Type B pancreatic cell (in vitro differentiated cells): ENCODE results near the gene BMP6. TPM values are rescaled to one million over a fixed set of nuclear protein-coding genes. Genes with fewer than 3 reads are reported as not detected.

ENCODE experiments used
- DNase-seq: peaks from one replicate; pipeline ENCODE4 v3.0.0; 2021; ENCODE audit warnings: mixed read lengths; ENCODE audit not compliant: unreplicated experiment; ENCODE audit errors: extremely low spot score
- H3K27ac Mint-ChIP-seq: 2 replicates; pipeline ENCODE4 v1.8.0; 2021; ENCODE audit warnings: mild to moderate bottlenecking, mixed read lengths
- H3K27me3 Mint-ChIP-seq: 2 replicates; pipeline ENCODE4 v1.8.0; 2021; ENCODE audit warnings: mixed read lengths
- H3K36me3 Mint-ChIP-seq: 2 replicates; pipeline ENCODE4 v1.8.0; 2021; ENCODE audit warnings: mixed read lengths
- H3K4me1 Mint-ChIP-seq: one replicate; pipeline ENCODE4 v1.8.0; 2021; ENCODE audit warnings: mixed read lengths; ENCODE audit not compliant: unreplicated experiment
- H3K4me3 Mint-ChIP-seq: 2 replicates; pipeline ENCODE4 v1.8.0; 2021; ENCODE audit warnings: mild to moderate bottlenecking, mixed read lengths
- H3K9me3 Mint-ChIP-seq: 2 replicates; pipeline ENCODE4 v1.8.0; 2021; ENCODE audit warnings: mixed read lengths
- CTCF ChIP-seq: fragments of 200-600 bp; sonication (generic); conservative IDR thresholded peaks from 2 replicates; pipeline ENCODE4 v1.5.0; 2021; ENCODE audit warnings: antibody characterized with exemption, mild to moderate bottlenecking
- total RNA-seq: library from RNA; stranded (reverse); gene quantifications from 2 replicates; pipeline ENCODE4 v1.2.1, GENCODE V29; 2021; ENCODE audit warnings: low replicate concordance

BMP6 gene
- total RNA-seq, 1 donor from 2014 or later: 1.8 TPM

- Mint-ChIP-seq H3K9me3 (no peaks in the 10 kb centered on the region), H3K4me3 (no peak overlapping the region), H3K36me3 (peaks cover 4% of the 10 kb centered on the region), H3K27ac (no peak overlapping the region), H3K27me3 (peaks cover 2% of the 10 kb centered on the region), H3K4me1 (peaks cover 12% of the 10 kb centered on the region)
- no peak for TF ChIP-seq CTCF
- no peak for DNase-seq
Observed at GRCh38 chr6:7911345-7911725, 185.4 kb downstream of the BMP6 start.

DNA sequence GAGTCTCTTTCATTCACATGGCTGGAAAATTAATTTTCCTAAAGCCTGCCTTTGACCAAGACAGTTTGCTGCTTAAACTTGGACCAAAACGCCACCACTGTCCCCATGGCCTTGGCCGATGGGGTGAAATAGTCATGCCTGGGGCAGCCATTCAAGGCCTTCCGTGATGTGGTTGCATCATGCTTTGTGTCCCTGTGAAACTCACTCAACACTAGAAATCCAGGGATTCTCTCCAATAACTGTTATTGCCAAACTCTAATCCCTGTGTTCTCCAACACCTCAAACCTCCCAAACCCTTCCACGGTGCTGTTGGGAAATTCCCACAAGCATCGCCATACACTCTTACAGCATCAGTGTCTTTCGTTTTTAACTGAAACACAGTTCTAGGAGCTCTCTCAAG, 186.1 kb downstream of the BMP6 start:
- no peak for TF ChIP-seq CTCF
- no peak overlapping the region for H3K27ac Mint-ChIP-seq
- DNase-seq: no peak
- peaks cover 12% of the 10 kb centered on the region for H3K4me1 Mint-ChIP-seq
- H3K9me3 Mint-ChIP-seq: no peaks in the 10 kb centered on the region
- H3K36me3 Mint-ChIP-seq: peaks cover 4% of the 10 kb centered on the region
- H3K4me3 Mint-ChIP-seq: no peak overlapping the region
- peaks cover 2% of the 10 kb centered on the region for H3K27me3 Mint-ChIP-seq

DNA sequence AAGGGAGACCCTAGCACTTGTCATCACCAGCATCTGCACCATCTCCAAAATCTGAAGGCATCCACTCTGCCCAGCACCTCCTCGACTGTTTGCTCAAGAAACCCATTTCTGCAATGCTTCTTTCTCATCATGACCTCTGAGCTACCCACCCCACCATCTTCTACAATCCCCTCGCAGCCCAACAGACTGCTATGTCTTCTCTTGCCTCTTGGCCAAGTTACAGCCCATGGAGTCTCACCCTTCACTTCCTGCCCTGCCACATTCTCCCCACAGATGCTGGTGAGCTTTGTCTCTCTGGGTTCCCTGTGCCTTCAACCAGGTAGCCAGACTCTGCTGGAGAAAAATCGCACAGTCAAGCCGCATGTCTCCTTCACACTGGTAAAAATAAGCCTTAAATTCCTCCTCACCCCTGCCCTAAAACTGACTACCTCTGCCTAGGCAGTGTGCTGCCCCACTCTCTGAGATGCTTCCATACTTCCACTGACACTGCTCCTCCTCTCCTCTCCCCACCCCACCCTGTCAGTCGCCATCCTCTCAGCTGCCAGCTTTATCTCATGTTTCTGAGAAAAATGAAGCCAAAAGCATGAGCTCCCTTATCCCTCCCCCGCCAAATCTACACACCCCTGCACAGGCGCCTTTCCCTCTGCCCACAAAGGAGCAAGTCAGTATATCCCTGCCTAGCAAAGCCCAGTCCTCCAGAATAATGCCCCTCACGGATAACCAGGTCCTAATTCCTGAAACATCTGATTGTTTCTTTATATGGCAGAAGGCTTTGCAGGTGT, 187.0 kb downstream of the BMP6 start:
- TF ChIP-seq CTCF: no peak
- no peak for DNase-seq
- H3K4me1 Mint-ChIP-seq: peaks cover 8% of the 10 kb centered on the region
- H3K4me3 Mint-ChIP-seq: no peak overlapping the region
- no peaks in the 10 kb centered on the region for H3K36me3 Mint-ChIP-seq
- no peaks in the 10 kb centered on the region for H3K9me3 Mint-ChIP-seq
- H3K27ac Mint-ChIP-seq: no peak overlapping the region
- H3K27me3 Mint-ChIP-seq: peaks cover 2% of the 10 kb centered on the region

DNA sequence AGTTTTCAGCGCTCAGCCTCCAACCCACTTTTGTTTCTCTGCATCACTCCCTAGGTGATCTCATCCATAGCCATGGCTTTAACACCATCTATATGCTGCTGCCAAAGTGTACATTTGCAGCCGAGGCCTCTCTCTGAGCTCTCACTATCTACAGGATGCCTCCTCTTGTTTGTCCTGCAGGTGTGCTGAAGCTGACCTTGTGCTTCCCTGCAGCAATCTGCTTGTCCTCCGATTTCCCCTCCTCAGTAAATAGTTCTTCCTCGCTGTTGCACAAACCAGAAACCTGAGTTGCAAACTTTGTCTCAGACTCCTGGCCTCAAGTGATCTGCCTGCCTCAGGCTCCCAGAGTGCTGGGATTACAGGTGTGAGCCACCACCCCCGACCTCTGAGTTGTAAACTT, 188.4 kb downstream of the BMP6 start:
- no peak for DNase-seq
- Mint-ChIP-seq H3K27me3 (peaks cover 2% of the 10 kb centered on the region), H3K36me3 (no peaks in the 10 kb centered on the region), H3K4me3 (no peak overlapping the region), H3K4me1 (peaks cover 2% of the 10 kb centered on the region), H3K27ac (no peak overlapping the region), H3K9me3 (no peaks in the 10 kb centered on the region)
- no peak for TF ChIP-seq CTCF

DNA sequence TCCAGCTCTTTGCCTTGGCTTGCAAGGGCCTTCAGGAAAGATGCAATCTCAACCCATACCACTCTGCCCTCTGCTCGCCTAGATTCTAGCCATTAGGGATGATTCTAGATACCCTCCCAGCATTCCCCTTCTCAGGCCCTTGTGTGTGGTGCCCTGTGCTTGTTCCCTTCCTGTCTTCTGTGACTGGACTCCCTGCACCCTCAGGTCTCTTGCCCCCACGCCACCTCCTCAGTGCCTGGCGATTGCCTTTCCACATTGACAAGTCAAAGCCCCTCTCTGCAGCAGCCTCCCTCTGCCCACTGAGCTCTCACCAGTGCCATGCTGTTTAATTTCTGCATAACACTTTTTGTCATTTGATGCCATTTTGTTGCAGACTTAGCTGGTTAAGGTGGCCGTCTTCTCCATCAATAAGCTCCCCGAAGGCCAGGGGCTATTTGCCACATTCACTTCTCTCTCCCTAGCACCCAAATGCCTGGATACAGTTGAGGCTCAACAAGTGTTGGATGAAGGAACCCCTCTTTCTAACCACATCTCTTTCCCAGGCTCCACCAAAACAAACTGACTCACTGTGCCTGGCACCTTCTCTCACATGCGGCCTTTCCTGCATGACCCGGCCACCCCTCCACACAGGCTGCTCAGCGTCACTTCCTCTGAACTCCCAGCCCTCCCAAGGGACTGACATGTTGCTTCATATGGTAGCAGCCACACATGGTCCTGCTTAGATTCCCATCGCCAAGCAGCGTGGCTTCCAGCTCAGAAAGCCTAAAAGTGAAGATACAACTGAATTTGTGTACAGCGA, 189.3 kb downstream of the BMP6 start:
- Mint-ChIP-seq H3K4me1 (no peaks in the 10 kb centered on the region), H3K4me3 (no peak overlapping the region), H3K36me3 (no peaks in the 10 kb centered on the region), H3K9me3 (no peaks in the 10 kb centered on the region), H3K27ac (no peak overlapping the region), H3K27me3 (peaks cover 2% of the 10 kb centered on the region)
- no peak for TF ChIP-seq CTCF
- DNase-seq: peak; percentile 62
